Measurements from ENCODE around the gene TMEM240.
"Not testable (repeated sequence)": the region's sequence is repeated elsewhere in the genome, so short reads cannot be mapped to it uniquely, and the experiment has no call there.

The TMEM240 gene

DNA sequence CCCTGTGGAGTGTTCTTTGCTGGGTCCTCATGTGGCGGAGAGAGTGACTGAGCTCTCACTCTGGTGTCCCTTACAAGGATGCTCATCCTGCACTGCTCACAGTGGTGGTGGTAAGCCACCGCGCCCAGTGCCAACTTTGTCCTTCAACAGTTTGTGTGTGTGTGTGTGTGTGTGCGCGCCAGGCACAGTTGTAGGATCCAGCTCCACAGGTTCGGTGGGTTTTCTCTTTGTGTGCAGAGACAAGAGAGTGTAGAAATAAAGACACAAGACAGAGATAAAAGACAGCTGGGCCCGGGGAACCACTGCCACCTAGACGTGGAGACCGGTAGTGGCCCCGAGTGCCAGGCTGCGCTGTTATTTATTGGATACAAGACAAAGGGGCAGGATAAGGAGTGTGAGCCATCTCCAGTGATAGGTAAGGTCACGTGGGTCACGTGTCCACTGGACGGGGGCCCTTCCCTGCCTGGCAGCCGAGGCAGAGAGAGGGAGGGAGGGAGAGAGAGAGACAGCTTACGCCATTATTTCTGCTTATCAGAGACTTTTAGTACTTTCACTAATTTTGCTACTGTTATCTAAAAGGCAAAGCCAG lies 35.6 kb downstream of the TMEM240 start:
- Mint-ChIP-seq H3K4me3 (peak overlapping the region; percentile 77 to 84), H3K27ac (peak overlapping the region; percentile 86 to 90), H3K4me1 (ENCODE audit: low read depth in 2 of 2) (peaks cover 7 to 12% of the 10 kb centered on the region in 2 donors)
- H3K9me3 Mint-ChIP-seq; H3K36me3 Mint-ChIP-seq (ENCODE audit: insufficient read depth); H3K27me3 Mint-ChIP-seq: not testable (repeated sequence)
- peak; percentile 65 for ATAC-seq (replicated peaks)
- DNase-seq: peak; percentile 65 to 72 (median 68)

DNA sequence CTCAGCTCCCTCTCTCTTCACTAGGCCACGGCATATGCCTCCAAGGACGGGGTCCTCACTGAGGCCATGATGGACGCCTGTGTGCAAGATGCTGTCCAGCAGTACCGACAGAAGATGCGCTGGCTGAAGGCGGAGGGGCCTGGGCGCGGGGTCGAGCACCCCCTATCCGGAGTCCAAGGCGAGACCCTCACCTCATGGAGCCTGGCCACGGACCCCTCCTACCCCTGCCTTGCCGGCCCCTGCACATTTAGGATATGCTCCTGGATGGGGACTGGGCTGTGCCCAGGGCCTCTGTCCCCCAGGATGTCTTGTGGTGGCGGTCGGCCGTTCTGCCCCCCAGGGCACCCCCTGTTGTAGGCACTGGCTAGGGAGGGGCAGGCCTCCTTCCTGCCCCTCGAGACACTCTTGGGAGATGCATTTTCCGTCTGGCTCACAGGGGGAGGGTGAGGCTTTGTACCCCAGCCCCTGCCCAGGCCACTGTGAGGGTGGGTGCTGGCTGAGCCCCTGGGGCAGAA lies 44.9 kb downstream of the TMEM240 start:
- not testable (repeated sequence) for H3K4me3 Mint-ChIP-seq; ATAC-seq (replicated peaks); H3K4me1 Mint-ChIP-seq (ENCODE audit: low read depth in 2 of 2); H3K27me3 Mint-ChIP-seq; DNase-seq; H3K9me3 Mint-ChIP-seq; H3K27ac Mint-ChIP-seq
- peaks cover 24% of the 10 kb centered on the region for H3K36me3 Mint-ChIP-seq (ENCODE audit: insufficient read depth)

DNA sequence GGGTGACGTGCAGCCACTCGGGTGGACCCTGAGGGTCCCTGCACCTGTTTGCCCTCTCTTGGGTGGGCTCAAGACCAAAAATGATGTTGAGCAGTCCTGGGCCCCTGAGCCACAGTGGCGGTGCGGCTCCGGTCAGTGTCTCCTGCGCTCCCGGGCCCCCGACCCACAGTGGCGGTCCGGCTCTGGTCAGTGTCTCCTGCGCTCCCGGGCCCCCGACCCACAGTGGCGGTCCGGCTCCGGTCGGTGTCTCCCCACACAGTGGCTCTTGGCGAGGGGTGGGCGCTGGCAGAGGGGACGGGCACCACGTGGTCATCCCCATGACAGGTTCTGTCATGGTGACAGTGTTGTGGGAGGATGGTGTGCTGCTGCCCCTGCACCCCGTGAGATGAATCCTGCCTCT lies 46.1 kb downstream of the TMEM240 start:
- not testable (repeated sequence) for ATAC-seq (replicated peaks); DNase-seq; H3K27me3 Mint-ChIP-seq; H3K4me1 Mint-ChIP-seq (ENCODE audit: low read depth in 2 of 2); H3K4me3 Mint-ChIP-seq; H3K9me3 Mint-ChIP-seq; H3K27ac Mint-ChIP-seq
- H3K36me3 Mint-ChIP-seq (ENCODE audit: insufficient read depth): peaks cover 34% of the 10 kb centered on the region

DNA sequence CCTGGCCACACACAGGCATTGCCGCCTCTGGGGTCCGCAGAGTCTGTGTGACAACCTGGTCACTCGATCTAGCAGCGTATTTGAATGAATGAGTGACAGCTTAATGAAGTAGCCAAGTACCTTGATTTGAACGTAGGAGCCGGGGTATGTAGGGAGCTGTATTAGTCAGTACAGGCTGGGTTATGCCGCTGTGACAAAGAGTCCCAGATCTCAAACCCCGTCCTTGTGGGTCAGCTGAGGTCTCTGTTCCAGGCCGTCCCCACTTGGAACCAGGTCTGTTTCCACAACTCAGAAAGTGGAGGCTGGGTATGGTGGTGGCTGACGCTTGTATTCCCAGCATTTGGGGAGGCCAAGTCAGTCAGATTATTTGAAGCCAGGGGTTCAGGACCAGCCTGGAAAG lies 48.8 kb downstream of the TMEM240 start:
- H3K4me3 Mint-ChIP-seq: no peak overlapping the region
- no peak overlapping the region for H3K27ac Mint-ChIP-seq
- H3K9me3 Mint-ChIP-seq: peaks cover 0 to 2% of the 10 kb centered on the region in 2 donors
- no peak for DNase-seq
- peaks cover 41% of the 10 kb centered on the region for H3K36me3 Mint-ChIP-seq (ENCODE audit: insufficient read depth)
- no peaks in the 10 kb centered on the region for H3K27me3 Mint-ChIP-seq
- no peaks in the 10 kb centered on the region for H3K4me1 Mint-ChIP-seq (ENCODE audit: low read depth in 2 of 2)
- ATAC-seq (replicated peaks): no peak

DNA sequence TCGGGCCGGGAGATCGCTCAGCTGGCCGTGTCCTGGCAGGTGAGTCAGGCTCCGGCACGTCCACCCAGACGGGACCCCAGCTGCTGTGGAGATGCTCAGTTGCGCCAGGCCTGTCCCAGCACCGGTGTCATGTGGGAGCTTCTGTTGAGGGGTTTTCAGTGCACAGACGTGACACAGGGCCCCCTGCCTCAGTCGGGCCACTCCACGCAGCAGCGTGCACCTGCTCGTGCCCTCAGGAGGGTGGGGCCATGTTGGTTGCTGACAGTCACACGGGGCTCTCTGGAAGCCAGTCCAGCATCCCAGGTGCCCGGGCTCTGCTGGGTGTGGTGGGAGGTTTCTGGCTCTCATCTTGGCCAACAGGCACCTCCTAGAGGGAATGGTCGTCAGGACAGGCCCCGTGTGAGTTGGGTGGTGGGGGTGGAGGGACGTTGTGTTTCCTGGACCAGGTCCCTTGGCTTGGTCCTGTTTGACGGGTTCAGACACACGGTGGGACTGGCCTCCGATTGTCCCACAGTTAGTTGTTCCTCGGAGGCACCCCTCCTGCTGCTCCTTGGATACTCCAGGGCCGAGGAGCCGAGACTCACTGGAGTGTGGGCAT lies 49.7 kb downstream of the TMEM240 start:
- H3K27ac Mint-ChIP-seq: no peak overlapping the region
- H3K4me3 Mint-ChIP-seq: no peak overlapping the region
- no peaks in the 10 kb centered on the region for H3K4me1 Mint-ChIP-seq (ENCODE audit: low read depth in 2 of 2)
- no peaks in the 10 kb centered on the region for H3K27me3 Mint-ChIP-seq
- ATAC-seq (replicated peaks) (no peak), DNase-seq (no peak)
- H3K9me3 Mint-ChIP-seq: peaks cover 0 to 2% of the 10 kb centered on the region in 2 donors
- peaks cover 41% of the 10 kb centered on the region for H3K36me3 Mint-ChIP-seq (ENCODE audit: insufficient read depth)

DNA sequence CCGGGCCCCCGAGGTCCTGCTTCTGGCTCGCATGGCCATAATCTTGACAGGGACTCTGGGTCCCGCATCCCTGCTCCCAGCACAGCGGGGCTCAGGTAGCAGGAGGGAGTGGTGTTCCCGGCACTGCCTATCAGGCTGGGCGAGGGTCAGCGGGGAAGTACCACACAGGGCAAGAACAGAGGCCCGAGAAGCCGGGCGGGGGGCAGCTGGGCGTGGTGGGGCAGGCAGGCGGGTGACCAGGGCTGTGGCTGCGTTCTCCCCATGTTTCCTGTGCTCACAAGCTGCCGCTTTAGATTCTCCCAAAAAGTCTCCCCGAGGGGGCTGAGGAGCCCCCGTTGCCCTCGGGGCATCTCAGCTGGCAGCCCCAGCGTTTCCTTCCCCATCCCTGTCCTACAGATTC lies 50.6 kb downstream of the TMEM240 start:
- Mint-ChIP-seq H3K36me3 (ENCODE audit: insufficient read depth) (peaks cover 45% of the 10 kb centered on the region), H3K9me3 (peaks cover 0 to 2% of the 10 kb centered on the region in 2 donors), H3K27me3 (no peaks in the 10 kb centered on the region), H3K27ac (no peak overlapping the region), H3K4me1 (ENCODE audit: low read depth in 2 of 2) (no peaks in the 10 kb centered on the region), H3K4me3 (no peak overlapping the region)
- ATAC-seq (replicated peaks) (no peak), DNase-seq (no peak)

DNA sequence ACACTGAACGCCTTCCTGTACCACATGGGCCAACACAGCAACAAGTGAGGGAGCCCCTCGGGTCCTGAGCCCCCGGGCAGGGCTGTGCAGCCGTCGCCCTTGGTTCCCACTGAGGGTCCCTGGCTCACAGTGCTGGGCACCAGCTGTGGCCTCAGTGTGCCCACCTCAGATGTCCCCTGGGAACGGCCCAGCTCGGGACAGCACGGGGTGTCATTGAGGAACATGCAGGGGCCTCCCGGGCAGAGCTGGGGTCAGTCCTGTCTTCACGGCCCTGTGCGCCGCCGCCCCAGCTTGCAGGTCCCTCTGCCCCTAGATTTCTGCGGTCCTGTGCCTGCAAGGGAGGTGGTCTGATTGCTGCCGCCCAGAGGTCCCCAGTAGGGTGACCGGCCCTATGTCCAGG lies 51.2 kb downstream of the TMEM240 start:
- Mint-ChIP-seq H3K4me3 (no peak overlapping the region), H3K36me3 (ENCODE audit: insufficient read depth) (peaks cover 49% of the 10 kb centered on the region), H3K27ac (no peak overlapping the region), H3K4me1 (ENCODE audit: low read depth in 2 of 2) (no peaks in the 10 kb centered on the region), H3K27me3 (no peaks in the 10 kb centered on the region), H3K9me3 (peaks cover 0 to 2% of the 10 kb centered on the region in 2 donors)
- no peak for DNase-seq
- ATAC-seq (replicated peaks): no peak

DNA sequence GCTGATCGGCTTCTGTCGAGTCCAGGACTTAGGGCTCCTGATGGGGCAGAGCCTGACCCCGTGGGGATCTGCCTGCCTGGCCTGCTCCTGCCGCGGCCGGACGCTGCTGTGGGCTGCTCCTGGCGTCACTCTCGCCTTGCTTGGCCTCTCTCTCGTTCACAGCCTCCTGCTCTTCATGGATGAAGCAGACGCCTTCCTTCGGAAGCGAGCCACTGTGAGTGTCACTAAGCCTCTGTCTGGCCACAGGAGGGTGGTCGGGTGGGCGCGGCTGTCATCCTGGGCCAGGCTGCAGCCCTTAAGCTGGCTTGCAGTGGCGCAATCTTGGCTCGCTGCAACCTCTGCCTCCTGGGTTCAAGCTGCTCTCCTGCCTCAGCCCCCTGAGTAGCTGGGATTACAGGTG lies 52.7 kb downstream of the TMEM240 start:
- peak overlapping the region in 1 of 2 donors; percentile 75 for H3K27ac Mint-ChIP-seq
- no peak for ATAC-seq (replicated peaks)
- H3K4me3 Mint-ChIP-seq: no peak overlapping the region
- peaks cover 54% of the 10 kb centered on the region for H3K36me3 Mint-ChIP-seq (ENCODE audit: insufficient read depth)
- no peak for DNase-seq
- no peaks in the 10 kb centered on the region for H3K27me3 Mint-ChIP-seq
- H3K9me3 Mint-ChIP-seq: no peaks in the 10 kb centered on the region
- no peaks in the 10 kb centered on the region for H3K4me1 Mint-ChIP-seq (ENCODE audit: low read depth in 2 of 2)

DNA sequence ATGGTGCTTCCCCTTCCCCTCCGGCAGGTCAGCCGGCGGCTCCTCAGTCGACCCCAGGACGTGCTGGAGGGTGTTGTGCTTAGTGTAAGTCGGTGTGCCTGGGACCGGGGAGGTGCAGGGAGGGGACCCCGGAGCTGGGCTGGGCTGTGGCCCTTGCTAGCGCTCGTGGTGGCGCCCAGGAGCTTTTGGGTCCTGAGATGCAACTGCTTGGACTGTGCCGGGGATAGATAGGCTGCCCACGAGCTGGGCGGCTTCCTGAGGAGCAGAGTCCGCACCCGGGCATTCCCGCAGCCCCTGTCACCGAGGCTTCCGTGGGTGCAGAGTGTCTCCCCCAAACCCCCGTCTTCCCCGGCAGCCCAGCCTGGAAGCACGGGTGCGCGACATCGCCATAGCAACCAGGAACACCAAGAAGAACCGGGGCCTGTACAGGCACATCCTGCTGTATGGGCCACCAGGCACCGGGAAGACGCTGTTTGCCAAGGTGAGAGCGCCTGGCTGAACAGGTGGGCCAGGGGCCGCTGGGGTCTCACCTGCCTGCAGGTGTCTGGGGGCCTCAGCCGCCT lies 54.6 kb downstream of the TMEM240 start:
- not testable (repeated sequence) for ATAC-seq (replicated peaks); H3K9me3 Mint-ChIP-seq; H3K27me3 Mint-ChIP-seq; H3K4me3 Mint-ChIP-seq; H3K4me1 Mint-ChIP-seq (ENCODE audit: low read depth in 2 of 2); DNase-seq
- Mint-ChIP-seq H3K27ac (peak overlapping the region in 1 of 2 donors; percentile 49), H3K36me3 (ENCODE audit: insufficient read depth) (peaks cover 50% of the 10 kb centered on the region)

DNA sequence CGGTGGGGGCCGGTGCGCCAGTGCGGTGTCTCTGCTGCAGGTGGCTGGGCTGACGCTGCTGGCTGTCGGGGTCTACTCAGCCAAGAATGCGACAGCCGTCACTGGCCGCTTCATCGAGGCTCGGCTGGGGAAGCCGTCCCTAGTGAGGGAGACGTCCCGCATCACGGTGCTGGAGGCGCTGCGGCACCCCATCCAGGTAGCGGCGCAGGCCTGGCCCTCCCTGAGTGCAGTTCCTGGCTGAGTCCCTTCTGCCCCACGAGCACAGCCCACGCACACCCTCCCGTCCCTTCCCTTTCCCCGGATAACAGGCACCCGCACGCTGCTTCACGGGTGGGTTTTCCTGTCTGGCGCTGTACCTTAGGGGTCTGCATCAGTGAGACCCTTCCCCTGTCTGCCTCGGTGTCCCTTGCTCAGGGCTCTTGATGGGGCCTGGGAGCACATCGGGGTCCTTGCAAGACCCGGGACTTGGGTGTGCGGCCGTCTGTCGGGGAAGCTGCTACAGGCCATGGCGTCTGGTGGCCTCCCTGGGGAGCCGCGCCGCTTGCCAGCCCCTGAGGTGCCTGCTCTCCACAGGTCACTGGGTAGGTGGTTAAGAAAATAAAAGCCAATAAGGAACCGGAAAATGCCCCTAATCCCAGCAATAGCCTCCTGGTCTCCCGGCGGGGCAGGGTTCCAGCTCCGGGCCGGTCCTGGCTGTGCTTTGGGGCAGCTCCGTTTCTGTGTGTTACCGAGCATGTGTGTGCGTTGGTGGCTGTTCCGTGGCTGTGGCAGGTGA lies 55.3 kb downstream of the TMEM240 start:
- not testable (repeated sequence) for DNase-seq; H3K27me3 Mint-ChIP-seq; ATAC-seq (replicated peaks); H3K4me1 Mint-ChIP-seq (ENCODE audit: low read depth in 2 of 2); H3K9me3 Mint-ChIP-seq; H3K4me3 Mint-ChIP-seq
- Mint-ChIP-seq H3K36me3 (ENCODE audit: insufficient read depth) (peaks cover 47% of the 10 kb centered on the region), H3K27ac (peak overlapping the region in 1 of 2 donors; percentile 49)

Data from effector memory CD8-positive, alpha-beta T cell (primary cell).